Panc1 (cell line): ENCODE measurements around the gene MYLK.

Experiments
- POLR2AphosphoS5 ChIP-seq: IDR thresholded peaks from 2 replicates; pipeline ENCODE4 v1.6.1; 2012; ENCODE audit warnings: mild to moderate bottlenecking, low read depth, low read length, moderate library complexity
- TCF7L2 ChIP-seq: IDR thresholded peaks from 2 replicates; pipeline ENCODE4 v1.6.1; 2011; ENCODE audit warnings: mild to moderate bottlenecking, low read depth, low read length, inconsistent platforms
- TF ChIP-seq, protein P1 (sequence below): fragments of 450-650 bp; IDR thresholded peaks from 2 replicates; pipeline ENCODE4 v1.5.1; 2017; ENCODE audit warnings: mild to moderate bottlenecking

DNA sequence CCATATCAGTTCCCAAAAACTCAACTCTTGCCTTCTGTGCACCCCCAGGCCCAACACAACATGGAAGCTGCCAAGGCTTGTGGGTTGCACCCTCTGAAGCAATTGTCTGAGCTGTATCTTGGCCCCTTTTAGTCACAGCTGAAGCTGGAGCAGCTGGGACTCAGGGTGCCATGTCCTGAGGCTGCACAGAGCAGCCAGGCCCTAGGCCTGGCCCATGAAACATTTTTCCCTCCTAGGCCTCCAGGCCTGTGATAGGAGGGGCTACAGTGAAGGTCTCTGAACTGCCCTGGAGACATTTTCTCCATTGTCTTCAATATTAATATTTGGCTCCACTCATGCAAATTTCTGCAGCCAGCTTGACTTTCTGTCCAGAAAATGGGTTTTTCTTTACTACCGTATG lies 8.1 kb upstream of the MYLK start:
- TF ChIP-seq, protein P1, sequence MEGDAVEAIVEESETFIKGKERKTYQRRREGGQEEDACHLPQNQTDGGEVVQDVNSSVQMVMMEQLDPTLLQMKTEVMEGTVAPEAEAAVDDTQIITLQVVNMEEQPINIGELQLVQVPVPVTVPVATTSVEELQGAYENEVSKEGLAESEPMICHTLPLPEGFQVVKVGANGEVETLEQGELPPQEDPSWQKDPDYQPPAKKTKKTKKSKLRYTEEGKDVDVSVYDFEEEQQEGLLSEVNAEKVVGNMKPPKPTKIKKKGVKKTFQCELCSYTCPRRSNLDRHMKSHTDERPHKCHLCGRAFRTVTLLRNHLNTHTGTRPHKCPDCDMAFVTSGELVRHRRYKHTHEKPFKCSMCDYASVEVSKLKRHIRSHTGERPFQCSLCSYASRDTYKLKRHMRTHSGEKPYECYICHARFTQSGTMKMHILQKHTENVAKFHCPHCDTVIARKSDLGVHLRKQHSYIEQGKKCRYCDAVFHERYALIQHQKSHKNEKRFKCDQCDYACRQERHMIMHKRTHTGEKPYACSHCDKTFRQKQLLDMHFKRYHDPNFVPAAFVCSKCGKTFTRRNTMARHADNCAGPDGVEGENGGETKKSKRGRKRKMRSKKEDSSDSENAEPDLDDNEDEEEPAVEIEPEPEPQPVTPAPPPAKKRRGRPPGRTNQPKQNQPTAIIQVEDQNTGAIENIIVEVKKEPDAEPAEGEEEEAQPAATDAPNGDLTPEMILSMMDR, result no peak
- no peak for TF ChIP-seq TCF7L2
- TF ChIP-seq POLR2AphosphoS5, result no peak
